Activated CD4-positive, alpha-beta T cell treated with anti-CD3 and anti-CD28 coated beads for 36 hours (primary cell): ENCODE results near the gene SPAAR. TPM values are rescaled to one million over a fixed set of nuclear protein-coding genes. Genes with fewer than 3 reads are reported as not detected.
"Not testable (repeated sequence)": the region's sequence is repeated elsewhere in the genome, so short reads cannot be mapped to it uniquely, and the experiment has no call there.

Source experiments
- ATAC-seq: fragments of 200-7000 bp; cut with Tn5 transposase; one replicate; pipeline ENCODE4 v1.10.0; 2021; ENCODE audit warnings: mild to moderate bottlenecking, moderate library complexity
- CTCF ChIA-PET: fragments of 350-600 bp; sonication (Branson Sonifier 250); formaldehyde crosslinking; loops from one replicate; lab custom pipeline; 2021; ENCODE audit warnings: antibody characterized with exemption; lab: Charles Lee
- POLR2A ChIA-PET: fragments of 350-600 bp; sonication (Branson Sonifier 250); formaldehyde crosslinking; loops from one replicate; lab custom pipeline; 2021; ENCODE audit warnings: antibody characterized with exemption, inconsistent platforms; lab: Charles Lee
- DNase-seq: peaks from one replicate; pipeline ENCODE4 v3.0.0-alpha.2; 2020
- H3K27ac Mint-ChIP-seq: one replicate; pipeline ENCODE4 v1.8.0; 2021; ENCODE audit warnings: mixed read lengths
- H3K27me3 Mint-ChIP-seq: one replicate; pipeline ENCODE4 v1.8.0; 2021; ENCODE audit warnings: mixed read lengths
- H3K36me3 Mint-ChIP-seq: one replicate; pipeline ENCODE4 v1.8.0; 2021; ENCODE audit warnings: low read depth, mixed read lengths
- H3K4me1 Mint-ChIP-seq: one replicate; pipeline ENCODE4 v1.8.0; 2021; ENCODE audit warnings: mixed read lengths
- H3K4me3 Mint-ChIP-seq: one replicate; pipeline ENCODE4 v1.8.0; 2021; ENCODE audit warnings: mild to moderate bottlenecking, moderate library complexity, mixed read lengths
- H3K9me3 Mint-ChIP-seq: one replicate; pipeline ENCODE4 v1.8.0; 2021; ENCODE audit warnings: low read depth, mixed read lengths
- intact Hi-C, 2 experiments: fragments of 100-400 bp; cut with DNase I in 1 of 2; cut with micrococcal nuclease in 1 of 2; formaldehyde crosslinking; loops; one replicate each; pipeline versions ENCODE4 v1.14.2 to v1.15.1; 2022 to 2024; cut with DNase I, micrococcal nuclease
- total RNA-seq, 2 experiments: library from RNA; stranded (reverse); gene quantifications; one replicate each; pipeline ENCODE4 v1.2.3, GENCODE V29; 2021

Gene SPAAR
- total RNA-seq, 2 experiments from 2014 or later, result not detected

GRCh38 chr9:35872505-35872904 is 36.8 kb upstream of the SPAAR start:
- Mint-ChIP-seq H3K27me3 (peaks cover 4% of the 10 kb centered on the region), H3K27ac (no peak overlapping the region), H3K4me3 (no peak overlapping the region), H3K9me3 (peaks cover 7% of the 10 kb centered on the region), H3K4me1 (no peaks in the 10 kb centered on the region), H3K36me3 (no peaks in the 10 kb centered on the region)
- ChIA-PET POLR2A (no interaction called here), CTCF (interaction anchor here (2.0 kb wide), 1 partner anchor 9 kb away, joined by 4 read pairs; no protein-coding TSS in a partner anchor)
- DNase-seq (no peak), ATAC-seq (no peak)
- intact Hi-C loops, result no loop called here

GRCh38 chr9:35882263-35882848 is 26.9 kb upstream of the SPAAR start:
- Mint-ChIP-seq H3K36me3 (peaks cover 2% of the 10 kb centered on the region), H3K4me1 (no peaks in the 10 kb centered on the region), H3K9me3 (peaks cover 6% of the 10 kb centered on the region), H3K27me3 (peaks cover 4% of the 10 kb centered on the region), H3K27ac (no peak overlapping the region), H3K4me3 (no peak overlapping the region)
- ATAC-seq (peak; percentile 77), DNase-seq (peak; percentile 89)
- intact Hi-C loops, result loop anchor here (1.0 to 5.0 kb wide), 4 partner anchors 56 to 280 kb away; no protein-coding TSS in a partner anchor
- POLR2A ChIA-PET, result interaction anchor here (0.6 to 0.7 kb wide), 3 partner anchors 105 to 770 kb away, joined by 3 to 4 read pairs (median 3); no protein-coding TSS in a partner anchor
- CTCF ChIA-PET, result interaction anchor here (0.6 to 3.0 kb wide), 57 partner anchors 9 to 329 kb away, joined by 3 to 50 read pairs (median 4); partner anchors contain the start of genes FAM221B, NPR2, SPAG8 and TMEM8B

GRCh38 chr9:35882996-35883395 is 26.3 kb upstream of the SPAAR start:
- Mint-ChIP-seq H3K4me1 (no peaks in the 10 kb centered on the region), H3K27me3 (peaks cover 2% of the 10 kb centered on the region), H3K4me3 (no peak overlapping the region), H3K27ac (no peak overlapping the region), H3K9me3 (no peaks in the 10 kb centered on the region), H3K36me3 (no peaks in the 10 kb centered on the region)
- ChIA-PET POLR2A (no interaction called here), CTCF (interaction anchor here (0.6 to 3.0 kb wide), 25 partner anchors 9 to 218 kb away, joined by 3 to 50 read pairs (median 6); partner anchors contain the start of genes FAM221B, SPAG8 and TMEM8B)
- ATAC-seq (no peak), DNase-seq (no peak)
- intact Hi-C loops, result loop anchor here (1.0 to 5.0 kb wide), 4 partner anchors 57 to 281 kb away; no protein-coding TSS in a partner anchor

GRCh38 chr9:35884908-35885307 is 24.4 kb upstream of the SPAAR start:
- not testable (repeated sequence) for ATAC-seq, H3K9me3 Mint-ChIP-seq, DNase-seq, H3K27ac Mint-ChIP-seq, H3K4me3 Mint-ChIP-seq, H3K27me3 Mint-ChIP-seq, H3K4me1 Mint-ChIP-seq, H3K36me3 Mint-ChIP-seq
- intact Hi-C loops, result loop anchor here in 1 of 2 experiments (5.0 kb wide), 1 partner anchor 283 kb away; no protein-coding TSS in a partner anchor
- ChIA-PET CTCF (interaction anchor here (1.2 to 2.1 kb wide), 2 partner anchors 18 to 59 kb away, joined by 3 to 8 read pairs; no protein-coding TSS in a partner anchor), POLR2A (interaction anchor here (0.7 kb wide), 1 partner anchor 444 kb away, joined by 3 read pairs; no protein-coding TSS in a partner anchor)

- Mint-ChIP-seq H3K9me3 (no peaks in the 10 kb centered on the region), H3K36me3 (no peaks in the 10 kb centered on the region), H3K4me1 (no peaks in the 10 kb centered on the region), H3K4me3 (no peak overlapping the region), H3K27ac (no peak overlapping the region), H3K27me3 (peaks cover 7% of the 10 kb centered on the region)
- ChIA-PET CTCF (interaction anchor here (0.6 to 2.5 kb wide), 5 partner anchors 9 to 453 kb away, joined by 3 to 15 read pairs (median 4); no protein-coding TSS in a partner anchor), POLR2A (no interaction called here)
- DNase-seq (no peak), ATAC-seq (no peak)
- intact Hi-C loops, result loop anchor here in 1 of 2 experiments (5.0 kb wide), 1 partner anchor 39 kb away; no protein-coding TSS in a partner anchor
These were observed 17.6 kb upstream of the SPAAR start for GRCh38 chr9:35891646-35892045.

GRCh38 chr9:35892051-35892450 is 17.2 kb upstream of the SPAAR start:
- no peaks in the 10 kb centered on the region for H3K9me3 Mint-ChIP-seq
- DNase-seq (no peak), ATAC-seq (no peak)
- H3K4me3 Mint-ChIP-seq, result no peak overlapping the region
- H3K36me3 Mint-ChIP-seq, result no peaks in the 10 kb centered on the region
- peaks cover 7% of the 10 kb centered on the region for H3K27me3 Mint-ChIP-seq
- POLR2A ChIA-PET, result no interaction called here
- intact Hi-C loops, result loop anchor here in 1 of 2 experiments (5.0 kb wide), 1 partner anchor 40 kb away; no protein-coding TSS in a partner anchor
- CTCF ChIA-PET, result interaction anchor here (0.6 to 2.5 kb wide), 5 partner anchors 10 to 453 kb away, joined by 3 to 15 read pairs (median 4); no protein-coding TSS in a partner anchor
- no peak overlapping the region for H3K27ac Mint-ChIP-seq
- no peaks in the 10 kb centered on the region for H3K4me1 Mint-ChIP-seq

- no peak overlapping the region for H3K27ac Mint-ChIP-seq
- no peak for ATAC-seq
- intact Hi-C loops, result no loop called here
- POLR2A ChIA-PET, result no interaction called here
- H3K4me1 Mint-ChIP-seq, result no peaks in the 10 kb centered on the region
- H3K4me3 Mint-ChIP-seq, result no peak overlapping the region
- no peaks in the 10 kb centered on the region for H3K36me3 Mint-ChIP-seq
- CTCF ChIA-PET, result interaction anchor here (1.6 to 2.9 kb wide), 2 partner anchors 39 to 49 kb away, joined by 5 to 13 read pairs; no protein-coding TSS in a partner anchor
- no peaks in the 10 kb centered on the region for H3K9me3 Mint-ChIP-seq
- peaks cover 7% of the 10 kb centered on the region for H3K27me3 Mint-ChIP-seq
- DNase-seq, result no peak
These were observed 12.7 kb upstream of the SPAAR start for GRCh38 chr9:35896570-35896969.

- H3K9me3 Mint-ChIP-seq, POLR2A ChIA-PET, H3K4me1 Mint-ChIP-seq, H3K36me3 Mint-ChIP-seq, H3K27me3 Mint-ChIP-seq, H3K4me3 Mint-ChIP-seq, H3K27ac Mint-ChIP-seq, intact Hi-C loops, DNase-seq: not testable (repeated sequence)
- peak; percentile 42 for ATAC-seq
- CTCF ChIA-PET, result interaction anchor here (0.9 to 2.9 kb wide), 6 partner anchors 10 to 125 kb away, joined by 3 to 13 read pairs (median 4); no protein-coding TSS in a partner anchor
These were observed 11.8 kb upstream of the SPAAR start for GRCh38 chr9:35897376-35898099.

- Mint-ChIP-seq H3K4me1 (peaks cover 5% of the 10 kb centered on the region), H3K36me3 (no peaks in the 10 kb centered on the region), H3K27me3 (peaks cover 3% of the 10 kb centered on the region), H3K27ac (no peak overlapping the region), H3K9me3 (no peaks in the 10 kb centered on the region), H3K4me3 (no peak overlapping the region)
- no peak for ATAC-seq
- POLR2A ChIA-PET, result no interaction called here
- intact Hi-C loops, result no loop called here
- no peak for DNase-seq
- CTCF ChIA-PET, result interaction anchor here (0.8 to 1.6 kb wide), 6 partner anchors 9 to 124 kb away, joined by 3 to 6 read pairs (median 3); no protein-coding TSS in a partner anchor
These were observed 11.0 kb upstream of the SPAAR start for GRCh38 chr9:35898337-35898736.

GRCh38 chr9:35899021-35899420 is 10.3 kb upstream of the SPAAR start:
- no peaks in the 10 kb centered on the region for H3K9me3 Mint-ChIP-seq
- H3K36me3 Mint-ChIP-seq, result no peaks in the 10 kb centered on the region
- no peak overlapping the region for H3K27ac Mint-ChIP-seq
- DNase-seq (no peak), ATAC-seq (no peak)
- peaks cover 3% of the 10 kb centered on the region for H3K27me3 Mint-ChIP-seq
- CTCF ChIA-PET, result interaction anchor here (0.8 to 1.6 kb wide), 2 partner anchors 56 to 58 kb away, joined by 3 read pairs; no protein-coding TSS in a partner anchor
- POLR2A ChIA-PET, result no interaction called here
- intact Hi-C loops, result no loop called here
- peaks cover 5% of the 10 kb centered on the region for H3K4me1 Mint-ChIP-seq
- no peak overlapping the region for H3K4me3 Mint-ChIP-seq

GRCh38 chr9:35903049-35903448 is 6.2 kb upstream of the SPAAR start:
- POLR2A ChIA-PET, result no interaction called here
- Mint-ChIP-seq H3K27me3 (no peaks in the 10 kb centered on the region), H3K9me3 (no peaks in the 10 kb centered on the region), H3K27ac (no peak overlapping the region), H3K4me3 (no peak overlapping the region), H3K4me1 (peaks cover 21% of the 10 kb centered on the region), H3K36me3 (no peaks in the 10 kb centered on the region)
- CTCF ChIA-PET, result interaction anchor here (0.5 to 6.6 kb wide), 39 partner anchors 8 to 1211 kb away, joined by 3 to 69 read pairs (median 4); no protein-coding TSS in a partner anchor
- ATAC-seq (peak; percentile 71), DNase-seq (peak; percentile 52)
- intact Hi-C loops, result loop anchor here (1.0 kb wide), 3 partner anchors 30 to 120 kb away; no protein-coding TSS in a partner anchor
